ENCODE data around the gene HDC.

HDC gene

DNA sequence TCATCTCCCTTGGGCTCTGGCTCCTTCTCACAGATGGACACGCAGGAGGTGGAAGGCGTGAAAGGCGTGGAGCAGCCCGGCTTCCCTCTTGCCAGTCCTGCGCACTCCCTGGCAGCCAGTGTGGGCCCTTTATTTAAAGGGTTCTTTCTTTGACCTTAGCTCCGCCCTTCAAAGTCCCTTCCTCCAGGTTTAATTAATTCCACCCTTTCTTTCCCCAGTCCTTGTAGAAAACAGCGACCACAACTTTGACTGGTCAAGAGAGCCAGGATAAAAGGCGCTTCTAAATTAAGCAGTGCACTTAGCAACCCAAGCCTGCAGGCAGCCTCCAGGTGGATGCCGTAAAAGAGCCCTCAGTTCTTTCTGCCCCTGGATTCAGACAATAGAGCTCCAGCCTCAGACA lies at the start of gene HDC:
HDC (minus strand) TSS at position 107 of the 400 bp plus-strand sequence; CDS start at position 4, 103 bp downstream.
- ATAC-seq: no peak
- Mint-ChIP-seq H3K4me1 (peaks cover 23% of the 10 kb centered on the region), H3K27me3 (peaks cover 17% of the 10 kb centered on the region), H3K4me3 (no peak within 1 kb of the TSS), H3K36me3 (peaks cover 6% of the 10 kb centered on the region), H3K9me3 (peaks cover 4% of the 10 kb centered on the region), H3K27ac (no peak within 1 kb of the TSS)

DNA sequence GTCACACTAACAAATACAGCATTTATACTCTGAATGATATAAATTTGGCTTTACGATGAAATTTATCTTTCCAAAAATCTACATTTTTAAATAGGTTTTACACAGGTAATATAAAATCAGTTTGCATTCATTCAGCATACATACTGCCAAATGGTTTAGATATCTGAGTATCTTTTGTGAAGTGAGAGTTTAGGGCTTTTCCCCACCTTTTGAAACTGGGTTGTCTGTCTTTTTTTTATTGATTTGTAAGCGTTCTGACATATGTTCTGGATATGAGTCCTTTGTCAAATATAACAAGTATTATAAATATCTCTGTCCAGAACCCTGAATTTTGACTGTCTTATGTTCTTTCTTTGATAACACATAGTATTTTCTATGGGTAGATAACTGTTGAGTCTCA lies 47.1 kb upstream of the HDC start:
- Mint-ChIP-seq H3K27me3 (no peaks in the 10 kb centered on the region), H3K4me1 (peaks cover 10% of the 10 kb centered on the region), H3K36me3 (peaks cover 21% of the 10 kb centered on the region), H3K27ac (no peak overlapping the region), H3K9me3 (peaks cover 3% of the 10 kb centered on the region), H3K4me3 (no peak overlapping the region)
- ATAC-seq: no peak

DNA sequence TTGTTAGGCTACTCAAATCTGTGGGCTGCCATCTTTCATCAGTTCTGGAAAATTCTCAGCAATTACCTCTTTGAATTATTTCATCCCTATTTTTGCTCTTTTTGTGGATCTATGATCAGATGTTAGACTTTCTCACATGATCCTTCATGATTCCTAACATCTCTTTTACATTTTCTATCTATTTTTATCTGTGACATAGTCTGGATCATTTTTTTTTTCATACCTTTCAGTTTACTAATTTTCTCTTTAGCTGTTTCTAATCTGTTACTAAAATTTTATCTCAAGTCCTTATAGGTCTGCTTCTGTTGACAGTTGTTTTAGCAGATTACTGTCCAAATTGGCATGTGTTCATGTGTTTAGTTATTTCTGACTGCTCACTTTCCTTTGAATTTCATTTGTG lies 42.3 kb upstream of the HDC start:
- peaks cover 11% of the 10 kb centered on the region for H3K4me1 Mint-ChIP-seq
- ATAC-seq: no peak
- no peak overlapping the region for H3K4me3 Mint-ChIP-seq
- H3K9me3 Mint-ChIP-seq: peaks cover 3% of the 10 kb centered on the region
- H3K36me3 Mint-ChIP-seq: peaks cover 45% of the 10 kb centered on the region
- H3K27me3 Mint-ChIP-seq: no peaks in the 10 kb centered on the region
- no peak overlapping the region for H3K27ac Mint-ChIP-seq

DNA sequence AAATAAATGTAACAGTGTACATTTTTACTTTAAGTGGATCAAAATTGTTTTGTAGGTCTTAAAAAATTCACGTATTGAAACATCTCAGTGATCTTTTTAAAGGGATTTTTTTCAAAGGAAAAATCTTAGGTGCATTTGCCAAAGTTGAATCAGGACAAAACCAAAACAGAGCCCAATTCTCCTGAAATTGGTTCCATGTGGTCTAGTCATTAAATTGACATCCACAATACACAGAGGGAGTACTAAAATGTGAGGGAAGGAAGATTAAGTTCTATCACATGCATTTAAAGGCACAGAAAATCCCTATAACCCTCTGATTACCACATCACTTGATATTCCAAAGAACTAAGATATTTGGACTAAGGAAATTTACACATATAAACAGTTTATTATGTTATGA lies 39.3 kb upstream of the HDC start:
- ATAC-seq: no peak
- Mint-ChIP-seq H3K27me3 (no peaks in the 10 kb centered on the region), H3K9me3 (peaks cover 3% of the 10 kb centered on the region), H3K27ac (no peak overlapping the region), H3K4me1 (peaks cover 6% of the 10 kb centered on the region), H3K4me3 (no peak overlapping the region), H3K36me3 (peaks cover 59% of the 10 kb centered on the region)

DNA sequence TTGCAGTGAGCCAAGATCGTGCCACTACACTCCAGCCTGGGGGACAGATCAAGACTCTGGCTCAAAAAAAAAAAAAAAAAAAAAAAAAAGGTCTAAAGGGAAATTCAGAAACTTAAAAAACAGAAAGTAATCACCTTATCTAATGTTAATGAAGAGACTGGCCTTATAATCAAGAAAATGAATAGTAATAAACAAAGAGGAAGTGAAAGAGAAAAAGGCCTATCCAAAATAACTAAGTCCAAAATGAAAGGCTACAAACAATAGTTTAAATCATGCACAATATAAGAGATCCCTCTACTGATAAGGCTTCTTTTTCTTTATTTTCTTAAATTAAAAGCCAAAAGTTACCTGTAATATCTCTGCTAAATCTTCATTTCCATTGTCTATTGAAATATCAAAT lies 37.1 kb upstream of the HDC start:
- peaks cover 53% of the 10 kb centered on the region for H3K36me3 Mint-ChIP-seq
- ATAC-seq: no peak
- no peak overlapping the region for H3K4me3 Mint-ChIP-seq

GRCh38 chr15:50298340-50298739 lies 32.8 kb upstream of the HDC start:
- ATAC-seq: no peak
- no peak overlapping the region for H3K27ac Mint-ChIP-seq
- H3K27me3 Mint-ChIP-seq: no peaks in the 10 kb centered on the region
- no peaks in the 10 kb centered on the region for H3K9me3 Mint-ChIP-seq
- peaks cover 53% of the 10 kb centered on the region for H3K36me3 Mint-ChIP-seq
- peaks cover 6% of the 10 kb centered on the region for H3K4me1 Mint-ChIP-seq
- H3K4me3 Mint-ChIP-seq: no peak overlapping the region

More for the DNA sequence above, 37.1 kb upstream of the HDC start:
- H3K27ac Mint-ChIP-seq: peak overlapping the region; percentile 10
- no peaks in the 10 kb centered on the region for H3K9me3 Mint-ChIP-seq
- peaks cover 6% of the 10 kb centered on the region for H3K4me1 Mint-ChIP-seq
- no peaks in the 10 kb centered on the region for H3K27me3 Mint-ChIP-seq

GRCh38 chr15:50295966-50296365 lies 30.4 kb upstream of the HDC start:
- no peak overlapping the region for H3K4me3 Mint-ChIP-seq
- peaks cover 41% of the 10 kb centered on the region for H3K36me3 Mint-ChIP-seq
- H3K27me3 Mint-ChIP-seq: no peaks in the 10 kb centered on the region
- no peaks in the 10 kb centered on the region for H3K4me1 Mint-ChIP-seq
- no peak for ATAC-seq
- no peak overlapping the region for H3K27ac Mint-ChIP-seq
- H3K9me3 Mint-ChIP-seq: no peaks in the 10 kb centered on the region

DNA sequence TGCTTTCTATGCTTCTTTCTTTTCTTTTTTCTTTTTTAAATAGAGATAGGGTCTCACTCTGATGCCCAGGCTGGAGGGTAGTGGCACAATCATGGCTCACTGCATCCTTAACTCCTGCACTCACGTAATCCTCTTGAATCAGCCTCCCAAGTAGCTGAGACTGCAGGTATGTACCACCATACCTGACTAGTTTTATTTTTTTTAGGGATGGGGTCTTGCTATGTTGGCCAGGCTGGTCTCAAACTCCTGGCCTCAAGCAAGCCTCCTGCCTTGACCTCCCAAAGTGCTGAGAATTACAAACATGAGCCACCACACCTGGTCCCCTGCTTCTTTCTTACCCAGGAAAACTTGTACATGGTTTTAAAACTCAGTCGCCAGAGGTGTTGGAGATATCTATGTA lies 24.2 kb upstream of the HDC start:
- no peak for ATAC-seq
- Mint-ChIP-seq H3K27ac (no peak overlapping the region), H3K36me3 (peaks cover 29% of the 10 kb centered on the region)

GRCh38 chr15:50287324-50288116 lies 22.0 kb upstream of the HDC start:
- H3K9me3 Mint-ChIP-seq: no peaks in the 10 kb centered on the region
- no peaks in the 10 kb centered on the region for H3K27me3 Mint-ChIP-seq
- no peak overlapping the region for H3K27ac Mint-ChIP-seq
- H3K36me3 Mint-ChIP-seq: peaks cover 40% of the 10 kb centered on the region
- no peaks in the 10 kb centered on the region for H3K4me1 Mint-ChIP-seq
- ATAC-seq: no peak
- no peak overlapping the region for H3K4me3 Mint-ChIP-seq

More for the DNA sequence above, 24.2 kb upstream of the HDC start:
- H3K4me3 Mint-ChIP-seq: no peak overlapping the region
- no peaks in the 10 kb centered on the region for H3K9me3 Mint-ChIP-seq
- no peaks in the 10 kb centered on the region for H3K27me3 Mint-ChIP-seq
- no peaks in the 10 kb centered on the region for H3K4me1 Mint-ChIP-seq

DNA sequence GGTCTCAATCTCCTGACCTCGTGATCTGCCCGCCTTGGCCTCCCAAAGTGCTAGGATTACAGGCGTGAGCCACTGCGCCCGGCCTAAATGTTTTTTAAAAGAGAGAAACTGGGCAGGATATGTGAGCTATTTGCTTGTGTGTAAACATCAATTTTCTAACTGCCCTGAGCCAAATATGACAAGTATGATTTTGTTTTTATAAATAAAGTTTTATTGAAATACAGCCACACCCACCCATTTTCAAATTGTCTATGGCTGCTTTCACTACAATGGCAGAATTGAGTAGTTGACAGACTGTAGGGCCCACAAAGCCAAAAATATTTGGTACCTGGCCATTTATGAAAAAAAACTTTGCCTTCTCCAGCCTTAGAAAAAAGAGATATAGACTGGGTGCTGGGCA lies 15.9 kb upstream of the HDC start:
- no peak for ATAC-seq
- Mint-ChIP-seq H3K4me3 (no peak overlapping the region), H3K27me3 (no peaks in the 10 kb centered on the region), H3K4me1 (no peaks in the 10 kb centered on the region), H3K27ac (no peak overlapping the region), H3K9me3 (no peaks in the 10 kb centered on the region), H3K36me3 (peaks cover 33% of the 10 kb centered on the region)

- Mint-ChIP-seq H3K36me3 (peaks cover 35% of the 10 kb centered on the region), H3K27ac (no peak overlapping the region), H3K27me3 (no peaks in the 10 kb centered on the region), H3K4me3 (no peak overlapping the region), H3K4me1 (no peaks in the 10 kb centered on the region), H3K9me3 (no peaks in the 10 kb centered on the region)
- no peak for ATAC-seq
These were observed 14.7 kb upstream of the HDC start for GRCh38 chr15:50280271-50280670.

- Mint-ChIP-seq H3K36me3 (peaks cover 24% of the 10 kb centered on the region), H3K4me1 (no peaks in the 10 kb centered on the region), H3K4me3 (no peak overlapping the region), H3K27me3 (no peaks in the 10 kb centered on the region), H3K9me3 (no peaks in the 10 kb centered on the region), H3K27ac (no peak overlapping the region)
- no peak for ATAC-seq
These were observed 13.0 kb upstream of the HDC start for GRCh38 chr15:50278496-50278895.

- Mint-ChIP-seq H3K27ac (peak overlapping the region; percentile 14), H3K4me3 (no peak overlapping the region), H3K27me3 (no peaks in the 10 kb centered on the region), H3K4me1 (no peaks in the 10 kb centered on the region), H3K9me3 (no peaks in the 10 kb centered on the region), H3K36me3 (peaks cover 23% of the 10 kb centered on the region)
- no peak for ATAC-seq
These were observed 11.8 kb upstream of the HDC start for GRCh38 chr15:50277370-50277769.

DNA sequence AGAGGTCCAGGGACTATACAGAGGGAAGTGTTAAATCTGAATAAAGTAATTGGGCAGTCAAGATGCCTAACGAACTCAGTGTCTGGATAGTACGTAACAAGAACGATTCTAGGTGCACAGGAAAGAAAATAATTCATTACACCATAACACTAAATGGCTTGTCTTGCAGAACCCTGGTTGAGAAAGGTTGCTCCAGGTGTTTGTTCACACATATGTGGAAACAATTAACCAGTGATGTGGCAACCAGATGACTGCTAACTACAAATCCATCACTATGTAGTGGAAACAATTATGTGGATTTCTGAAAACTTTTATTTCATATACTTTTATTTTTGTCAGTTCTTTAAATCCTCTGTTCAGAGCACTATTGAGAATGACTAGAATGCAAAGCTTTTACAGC lies 10.4 kb upstream of the HDC start:
- Mint-ChIP-seq H3K27ac (no peak overlapping the region), H3K4me1 (no peaks in the 10 kb centered on the region), H3K9me3 (no peaks in the 10 kb centered on the region), H3K36me3 (peaks cover 23% of the 10 kb centered on the region), H3K4me3 (no peak overlapping the region), H3K27me3 (no peaks in the 10 kb centered on the region)
- ATAC-seq: no peak

DNA sequence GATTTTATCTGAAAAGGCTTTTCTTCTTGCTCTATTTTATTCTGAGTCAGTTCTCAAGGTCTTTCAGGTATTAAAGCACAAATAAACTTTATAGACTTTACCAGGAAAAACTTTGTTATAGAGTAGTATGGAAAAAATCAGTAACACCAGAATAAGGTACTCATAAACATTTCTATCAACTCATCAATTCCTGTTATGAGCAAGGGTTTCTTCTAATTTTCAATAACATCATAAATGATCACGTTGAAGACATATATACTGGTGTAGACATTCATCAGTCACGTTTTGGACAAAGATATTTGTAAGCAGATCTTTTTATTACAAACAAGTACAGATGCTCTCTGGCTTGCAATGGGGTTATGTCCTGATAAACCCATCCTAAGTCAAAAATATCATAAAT lies 9.6 kb upstream of the HDC start:
- H3K27me3 Mint-ChIP-seq: no peaks in the 10 kb centered on the region
- ATAC-seq: no peak

DNA sequence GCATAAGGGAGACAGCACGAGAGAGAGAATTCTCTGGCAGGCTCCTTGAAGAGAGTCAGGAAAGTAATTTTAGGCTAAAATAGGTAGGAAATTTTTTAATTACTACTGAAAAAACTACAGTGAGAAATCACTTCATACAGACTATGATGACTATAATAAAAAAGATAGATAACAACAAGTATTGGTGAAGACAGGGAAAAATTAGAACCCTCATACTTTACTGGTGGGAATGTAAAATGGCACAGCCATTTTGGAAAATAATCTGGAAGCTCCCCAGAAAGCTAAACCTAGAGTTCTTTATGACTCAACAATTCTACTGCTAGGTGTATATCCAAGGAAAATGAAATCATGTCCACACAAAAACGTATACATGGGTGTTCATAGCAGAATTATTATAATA lies 2.1 kb upstream of the HDC start:
- peaks cover 4% of the 10 kb centered on the region for H3K9me3 Mint-ChIP-seq
- ATAC-seq: no peak
- no peak overlapping the region for H3K4me3 Mint-ChIP-seq
- H3K27me3 Mint-ChIP-seq: peaks cover 17% of the 10 kb centered on the region
- H3K4me1 Mint-ChIP-seq: peaks cover 6% of the 10 kb centered on the region
- peaks cover 6% of the 10 kb centered on the region for H3K36me3 Mint-ChIP-seq
- no peak overlapping the region for H3K27ac Mint-ChIP-seq

More for the DNA sequence above, 9.6 kb upstream of the HDC start:
- Mint-ChIP-seq H3K9me3 (no peaks in the 10 kb centered on the region), H3K36me3 (peaks cover 16% of the 10 kb centered on the region), H3K4me1 (no peaks in the 10 kb centered on the region), H3K27ac (no peak overlapping the region), H3K4me3 (no peak overlapping the region)

Measured in stimulated activated memory B cell treated with anti-CD40 and anti-IgM and Interleukin-4, amounts not matched to agents 10 μg/mL and 1 μg/mL and 100 μg/mL, for 72 hours (primary cell).